Thyroid gland (tissue), 4 donors: Measurements from ENCODE around the gene JSRP1.

Experiments
- CTCF ChIP-seq, 6 experiments: fragments of 200-600 bp in 3 of 6; fragments of 450-650 bp in 3 of 6; sonication (generic) in 3 of 6; IDR thresholded peaks; one replicate each; pipeline ENCODE4 v1.5.1; 2016 to 2019; ENCODE audit warnings: antibody characterized with exemption in 6 of 6, mild to moderate bottlenecking in 2 of 6, inconsistent platforms in 1 of 6, moderate library complexity in 1 of 6
- POLR2A ChIP-seq, 2 donors: fragments of 450-650 bp; IDR thresholded peaks; one replicate each; pipeline ENCODE4 v1.6.1; 2017; ENCODE audit warnings: antibody characterized with exemption in 2 of 2, mild to moderate bottlenecking in 2 of 2, moderate library complexity in 1 of 2

- TF ChIP-seq CTCF (IDR thresholded peaks at IDR 0.05) = no peak
- TF ChIP-seq POLR2A (IDR thresholded peaks at IDR 0.05) = no peak
These were observed 12.6 kb upstream of the JSRP1 start for GRCh38 chr19:2268861-2269243.
